Measurements from ENCODE around the gene RAB4B. TPM values are rescaled to one million over a fixed set of nuclear protein-coding genes. Genes with fewer than 3 reads are reported as not detected.
A peak's percentile ranks its signal among the peaks of the same experiment; 100 is the strongest.

RAB4B gene, protein sequence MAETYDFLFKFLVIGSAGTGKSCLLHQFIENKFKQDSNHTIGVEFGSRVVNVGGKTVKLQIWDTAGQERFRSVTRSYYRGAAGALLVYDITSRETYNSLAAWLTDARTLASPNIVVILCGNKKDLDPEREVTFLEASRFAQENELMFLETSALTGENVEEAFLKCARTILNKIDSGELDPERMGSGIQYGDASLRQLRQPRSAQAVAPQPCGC
- 55.7 TPM for polyA plus RNA-seq (2012; ENCODE audit: insufficient read length, low read depth)

DNA sequence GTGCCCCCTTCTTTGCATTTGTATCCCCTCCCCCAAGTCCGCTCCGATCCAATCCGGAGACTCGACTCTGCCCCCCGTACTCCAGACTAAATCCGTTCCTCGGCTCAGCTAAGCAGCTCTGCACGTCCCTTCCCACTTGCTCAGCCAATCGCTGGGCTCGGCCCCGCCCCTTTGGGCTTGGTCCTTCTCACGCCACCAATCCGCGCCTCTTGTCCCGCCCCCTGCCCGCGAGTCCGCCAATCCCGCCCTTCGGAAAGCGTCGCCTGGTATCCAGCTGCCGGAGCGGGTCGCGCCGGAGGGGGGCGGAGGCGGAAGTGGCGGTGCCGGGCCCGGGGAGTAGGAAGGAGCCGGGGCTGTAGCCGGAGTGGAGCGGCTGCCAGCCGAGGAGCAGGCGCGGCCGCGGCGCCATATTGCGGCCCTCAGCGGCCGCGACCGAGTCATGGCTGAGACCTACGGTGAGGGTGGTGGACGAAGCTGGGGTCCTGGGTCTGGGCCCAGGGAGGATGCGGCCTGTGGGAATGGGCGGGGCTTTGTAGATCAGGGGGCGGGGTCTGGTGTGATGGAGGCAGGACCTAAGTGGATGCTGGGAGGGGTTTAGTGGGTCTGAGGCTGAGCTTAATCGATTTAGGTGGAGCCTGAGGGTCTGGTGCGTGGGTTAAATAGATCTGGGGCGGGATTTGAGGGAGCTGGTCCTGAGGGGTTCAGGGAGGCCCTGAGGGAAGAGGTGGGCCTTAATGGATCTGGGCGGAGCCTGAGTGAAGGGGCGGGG lies at the start of gene RAB4B:
RAB4B (plus strand) TSS at position 311 of the 769 bp plus-strand sequence; CDS start at position 440, 129 bp downstream.
- TF ChIP-seq FOXP2 (optimal IDR thresholded peaks at IDR 0.05; ENCODE audit: borderline replicate concordance, extremely low read depth, extremely low read length, insufficient read depth) (peak; percentile 53), TAF1 (IDR thresholded peaks at IDR 0.05; ENCODE audit: borderline replicate concordance, insufficient read depth, low read length) (no peak), SIN3A (IDR thresholded peaks at IDR 0.05; ENCODE audit: borderline replicate concordance, insufficient read depth, low read length) (peak; percentile 60; the same call in 1 of the 2 replicates), POLR2AphosphoS5 (IDR thresholded peaks at IDR 0.05; ENCODE audit: low read depth, low read length) (no peak)

DNA sequence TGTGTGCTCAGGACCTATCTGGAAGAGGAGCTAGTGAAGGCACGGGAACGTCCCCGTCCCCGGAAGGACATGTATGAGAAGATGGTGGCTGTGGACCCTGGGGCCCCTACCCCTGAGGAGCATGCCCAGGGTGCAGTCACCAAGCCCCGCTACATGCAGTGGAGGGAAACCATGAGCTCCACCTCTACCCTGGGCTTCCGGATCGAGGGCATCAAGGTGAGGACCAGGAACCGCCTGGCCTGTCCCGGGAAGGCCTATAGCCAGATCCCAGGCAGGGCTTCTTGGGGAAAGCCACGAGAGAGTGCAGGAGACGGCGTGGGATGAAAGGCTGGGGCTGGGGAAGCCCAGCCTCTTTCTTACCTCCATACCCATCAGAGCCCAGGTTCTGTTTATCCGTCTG lies 44.9 kb upstream of the RAB4B start:
- no peak for TF ChIP-seq FOXP2 (optimal IDR thresholded peaks at IDR 0.05; ENCODE audit: borderline replicate concordance, extremely low read depth, extremely low read length, insufficient read depth)
- no peak for TF ChIP-seq POLR2AphosphoS5 (IDR thresholded peaks at IDR 0.05; ENCODE audit: low read depth, low read length)
- TF ChIP-seq, protein P1, sequence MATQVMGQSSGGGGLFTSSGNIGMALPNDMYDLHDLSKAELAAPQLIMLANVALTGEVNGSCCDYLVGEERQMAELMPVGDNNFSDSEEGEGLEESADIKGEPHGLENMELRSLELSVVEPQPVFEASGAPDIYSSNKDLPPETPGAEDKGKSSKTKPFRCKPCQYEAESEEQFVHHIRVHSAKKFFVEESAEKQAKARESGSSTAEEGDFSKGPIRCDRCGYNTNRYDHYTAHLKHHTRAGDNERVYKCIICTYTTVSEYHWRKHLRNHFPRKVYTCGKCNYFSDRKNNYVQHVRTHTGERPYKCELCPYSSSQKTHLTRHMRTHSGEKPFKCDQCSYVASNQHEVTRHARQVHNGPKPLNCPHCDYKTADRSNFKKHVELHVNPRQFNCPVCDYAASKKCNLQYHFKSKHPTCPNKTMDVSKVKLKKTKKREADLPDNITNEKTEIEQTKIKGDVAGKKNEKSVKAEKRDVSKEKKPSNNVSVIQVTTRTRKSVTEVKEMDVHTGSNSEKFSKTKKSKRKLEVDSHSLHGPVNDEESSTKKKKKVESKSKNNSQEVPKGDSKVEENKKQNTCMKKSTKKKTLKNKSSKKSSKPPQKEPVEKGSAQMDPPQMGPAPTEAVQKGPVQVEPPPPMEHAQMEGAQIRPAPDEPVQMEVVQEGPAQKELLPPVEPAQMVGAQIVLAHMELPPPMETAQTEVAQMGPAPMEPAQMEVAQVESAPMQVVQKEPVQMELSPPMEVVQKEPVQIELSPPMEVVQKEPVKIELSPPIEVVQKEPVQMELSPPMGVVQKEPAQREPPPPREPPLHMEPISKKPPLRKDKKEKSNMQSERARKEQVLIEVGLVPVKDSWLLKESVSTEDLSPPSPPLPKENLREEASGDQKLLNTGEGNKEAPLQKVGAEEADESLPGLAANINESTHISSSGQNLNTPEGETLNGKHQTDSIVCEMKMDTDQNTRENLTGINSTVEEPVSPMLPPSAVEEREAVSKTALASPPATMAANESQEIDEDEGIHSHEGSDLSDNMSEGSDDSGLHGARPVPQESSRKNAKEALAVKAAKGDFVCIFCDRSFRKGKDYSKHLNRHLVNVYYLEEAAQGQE (IDR thresholded peaks at IDR 0.05; ENCODE audit: insufficient read depth in 1 of 2, low read depth in 2 of 2, low read length in 2 of 2), result no peak
- no peak for TF ChIP-seq SIN3A (IDR thresholded peaks at IDR 0.05; ENCODE audit: borderline replicate concordance, insufficient read depth, low read length)
- TF ChIP-seq TAF1 (IDR thresholded peaks at IDR 0.05; ENCODE audit: borderline replicate concordance, insufficient read depth, low read length), result no peak

DNA sequence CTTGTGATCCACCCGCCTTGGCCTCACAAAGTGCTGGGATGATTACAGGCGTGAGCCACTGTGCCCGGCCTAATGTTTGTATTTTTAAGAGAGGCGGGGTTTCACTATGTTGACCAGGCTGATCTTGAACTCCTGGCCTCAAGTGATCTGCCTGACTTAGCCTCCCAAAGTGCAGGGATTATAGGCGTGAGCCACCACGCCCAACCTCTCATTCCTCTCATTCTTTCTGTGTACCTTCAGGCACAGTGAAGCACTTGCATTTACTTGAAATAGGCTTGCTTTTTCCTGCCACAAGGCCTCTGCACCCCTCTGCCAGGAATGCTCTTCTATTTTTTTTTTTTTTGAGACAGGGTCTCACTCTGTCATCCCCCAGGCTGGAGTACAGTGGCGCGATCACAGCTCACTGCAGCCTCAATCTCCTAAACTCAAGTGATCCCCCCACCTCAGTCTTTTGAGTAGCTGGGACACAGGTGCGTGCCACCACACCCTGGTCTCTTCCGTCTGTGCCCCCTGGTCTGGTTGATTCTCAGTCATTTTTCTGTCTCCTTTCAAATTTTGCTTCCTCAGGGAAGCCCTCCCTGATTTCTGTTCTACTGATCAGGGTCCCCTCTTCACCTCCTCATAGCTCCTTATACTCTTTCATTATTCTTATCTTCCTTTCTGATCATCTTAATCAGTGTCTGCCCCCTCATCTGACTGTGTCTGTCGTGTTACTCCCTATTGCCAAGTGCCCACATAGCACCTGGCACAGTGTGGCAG lies 42.9 kb upstream of the RAB4B start:
- TF ChIP-seq POLR2AphosphoS5 (IDR thresholded peaks at IDR 0.05; ENCODE audit: low read depth, low read length), result no peak
- no peak for TF ChIP-seq TAF1 (IDR thresholded peaks at IDR 0.05; ENCODE audit: borderline replicate concordance, insufficient read depth, low read length)
- no peak for TF ChIP-seq SIN3A (IDR thresholded peaks at IDR 0.05; ENCODE audit: borderline replicate concordance, insufficient read depth, low read length)
- TF ChIP-seq, protein P1 (IDR thresholded peaks at IDR 0.05; ENCODE audit: insufficient read depth in 1 of 2, low read depth in 2 of 2, low read length in 2 of 2), result no peak
- TF ChIP-seq FOXP2 (optimal IDR thresholded peaks at IDR 0.05; ENCODE audit: borderline replicate concordance, extremely low read depth, extremely low read length, insufficient read depth), result no peak

DNA sequence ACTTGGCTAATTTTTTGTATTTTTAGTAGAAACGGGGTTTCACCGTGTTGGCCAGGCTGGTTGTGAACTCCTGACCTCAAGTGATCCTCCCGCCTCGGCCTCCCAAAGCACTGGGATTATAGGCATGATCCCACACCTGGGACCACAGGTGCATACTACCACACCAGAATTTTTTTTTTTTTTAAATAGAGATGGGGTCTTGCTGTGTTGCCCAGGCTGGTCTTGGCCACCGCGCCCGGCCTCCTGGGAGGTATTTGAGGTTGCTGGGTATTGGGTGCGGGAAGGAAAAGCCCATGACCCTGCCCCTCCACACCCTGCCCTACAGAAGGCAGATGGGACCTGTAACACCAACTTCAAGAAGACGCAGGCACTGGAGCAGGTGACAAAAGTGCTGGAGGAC lies 41.4 kb upstream of the RAB4B start:
- TF ChIP-seq FOXP2 (optimal IDR thresholded peaks at IDR 0.05; ENCODE audit: borderline replicate concordance, extremely low read depth, extremely low read length, insufficient read depth), result no peak
- TF ChIP-seq TAF1 (IDR thresholded peaks at IDR 0.05; ENCODE audit: borderline replicate concordance, insufficient read depth, low read length), result no peak
- TF ChIP-seq, protein P1 (IDR thresholded peaks at IDR 0.05; ENCODE audit: insufficient read depth in 1 of 2, low read depth in 2 of 2, low read length in 2 of 2), result no peak
- TF ChIP-seq SIN3A (IDR thresholded peaks at IDR 0.05; ENCODE audit: borderline replicate concordance, insufficient read depth, low read length), result no peak
- no peak for TF ChIP-seq POLR2AphosphoS5 (IDR thresholded peaks at IDR 0.05; ENCODE audit: low read depth, low read length)

DNA sequence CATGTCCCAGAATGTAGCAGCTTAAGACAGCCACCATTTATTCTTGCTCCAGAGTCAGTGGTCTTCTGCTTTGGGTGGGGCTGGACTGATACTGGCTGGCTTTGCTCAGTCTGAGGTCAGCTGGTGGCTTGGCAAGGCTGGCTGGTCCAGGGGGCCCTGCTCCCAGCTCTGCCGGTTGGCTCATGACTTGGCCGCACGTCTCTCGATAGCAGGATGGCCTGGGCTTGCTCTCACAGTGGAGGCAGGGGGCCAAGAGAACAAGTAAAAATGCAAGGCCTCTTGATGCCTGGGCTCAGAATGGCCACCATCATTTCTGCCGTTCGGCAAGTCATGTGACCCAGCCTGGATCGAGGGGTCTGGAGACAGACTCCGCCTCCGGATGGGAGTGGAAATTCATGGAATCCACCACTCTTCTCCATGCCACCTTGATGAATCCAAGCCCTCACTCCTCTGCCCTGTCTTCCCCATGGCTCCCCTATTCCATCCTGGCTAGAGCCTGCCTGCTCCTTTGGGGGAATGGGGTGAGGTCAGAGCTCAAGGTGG lies 40.9 kb upstream of the RAB4B start:
- no peak for TF ChIP-seq POLR2AphosphoS5 (IDR thresholded peaks at IDR 0.05; ENCODE audit: low read depth, low read length)
- TF ChIP-seq, protein P1 (IDR thresholded peaks at IDR 0.05; ENCODE audit: insufficient read depth in 1 of 2, low read depth in 2 of 2, low read length in 2 of 2), result no peak
- TF ChIP-seq FOXP2 (optimal IDR thresholded peaks at IDR 0.05; ENCODE audit: borderline replicate concordance, extremely low read depth, extremely low read length, insufficient read depth), result no peak
- no peak for TF ChIP-seq TAF1 (IDR thresholded peaks at IDR 0.05; ENCODE audit: borderline replicate concordance, insufficient read depth, low read length)
- TF ChIP-seq SIN3A (IDR thresholded peaks at IDR 0.05; ENCODE audit: borderline replicate concordance, insufficient read depth, low read length), result no peak
